ENCODE results near the gene DNAL4.
A peak's percentile ranks its signal among the peaks of the same experiment; 100 is the strongest.

The DNAL4 gene

DNA sequence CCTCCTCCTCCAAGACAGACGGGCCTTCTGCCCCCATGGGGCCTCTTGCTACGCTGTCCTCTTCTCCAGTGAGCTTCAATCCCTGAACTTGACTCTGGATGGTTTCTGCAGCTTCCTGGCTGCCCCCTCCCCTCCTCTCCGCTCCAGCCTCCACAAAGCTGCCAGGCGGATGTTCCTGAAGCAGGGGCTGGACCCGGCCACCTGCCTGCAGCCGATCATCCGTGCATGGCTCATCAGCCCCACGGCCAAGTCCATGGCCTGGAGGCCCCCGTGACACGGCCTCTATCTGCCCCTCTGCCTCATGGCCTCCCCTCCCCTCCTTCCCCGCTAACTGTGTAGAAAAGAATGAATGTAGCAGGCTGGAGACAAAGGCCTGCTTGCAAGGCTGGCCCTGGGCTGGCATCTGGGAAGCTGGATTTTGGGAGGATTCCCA, 31.4 kb downstream of the DNAL4 start:
- DNase-seq (ENCODE audit: low read depth): no peak
- TF ChIP-seq, protein P1, sequence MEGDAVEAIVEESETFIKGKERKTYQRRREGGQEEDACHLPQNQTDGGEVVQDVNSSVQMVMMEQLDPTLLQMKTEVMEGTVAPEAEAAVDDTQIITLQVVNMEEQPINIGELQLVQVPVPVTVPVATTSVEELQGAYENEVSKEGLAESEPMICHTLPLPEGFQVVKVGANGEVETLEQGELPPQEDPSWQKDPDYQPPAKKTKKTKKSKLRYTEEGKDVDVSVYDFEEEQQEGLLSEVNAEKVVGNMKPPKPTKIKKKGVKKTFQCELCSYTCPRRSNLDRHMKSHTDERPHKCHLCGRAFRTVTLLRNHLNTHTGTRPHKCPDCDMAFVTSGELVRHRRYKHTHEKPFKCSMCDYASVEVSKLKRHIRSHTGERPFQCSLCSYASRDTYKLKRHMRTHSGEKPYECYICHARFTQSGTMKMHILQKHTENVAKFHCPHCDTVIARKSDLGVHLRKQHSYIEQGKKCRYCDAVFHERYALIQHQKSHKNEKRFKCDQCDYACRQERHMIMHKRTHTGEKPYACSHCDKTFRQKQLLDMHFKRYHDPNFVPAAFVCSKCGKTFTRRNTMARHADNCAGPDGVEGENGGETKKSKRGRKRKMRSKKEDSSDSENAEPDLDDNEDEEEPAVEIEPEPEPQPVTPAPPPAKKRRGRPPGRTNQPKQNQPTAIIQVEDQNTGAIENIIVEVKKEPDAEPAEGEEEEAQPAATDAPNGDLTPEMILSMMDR (IDR thresholded peaks at IDR 0.05; ENCODE audit: low read depth, low read length, missing control alignments): no peak
- H3K4me3 ChIP-seq (ENCODE audit: low read depth, low read length): no peak overlapping the region

DNA sequence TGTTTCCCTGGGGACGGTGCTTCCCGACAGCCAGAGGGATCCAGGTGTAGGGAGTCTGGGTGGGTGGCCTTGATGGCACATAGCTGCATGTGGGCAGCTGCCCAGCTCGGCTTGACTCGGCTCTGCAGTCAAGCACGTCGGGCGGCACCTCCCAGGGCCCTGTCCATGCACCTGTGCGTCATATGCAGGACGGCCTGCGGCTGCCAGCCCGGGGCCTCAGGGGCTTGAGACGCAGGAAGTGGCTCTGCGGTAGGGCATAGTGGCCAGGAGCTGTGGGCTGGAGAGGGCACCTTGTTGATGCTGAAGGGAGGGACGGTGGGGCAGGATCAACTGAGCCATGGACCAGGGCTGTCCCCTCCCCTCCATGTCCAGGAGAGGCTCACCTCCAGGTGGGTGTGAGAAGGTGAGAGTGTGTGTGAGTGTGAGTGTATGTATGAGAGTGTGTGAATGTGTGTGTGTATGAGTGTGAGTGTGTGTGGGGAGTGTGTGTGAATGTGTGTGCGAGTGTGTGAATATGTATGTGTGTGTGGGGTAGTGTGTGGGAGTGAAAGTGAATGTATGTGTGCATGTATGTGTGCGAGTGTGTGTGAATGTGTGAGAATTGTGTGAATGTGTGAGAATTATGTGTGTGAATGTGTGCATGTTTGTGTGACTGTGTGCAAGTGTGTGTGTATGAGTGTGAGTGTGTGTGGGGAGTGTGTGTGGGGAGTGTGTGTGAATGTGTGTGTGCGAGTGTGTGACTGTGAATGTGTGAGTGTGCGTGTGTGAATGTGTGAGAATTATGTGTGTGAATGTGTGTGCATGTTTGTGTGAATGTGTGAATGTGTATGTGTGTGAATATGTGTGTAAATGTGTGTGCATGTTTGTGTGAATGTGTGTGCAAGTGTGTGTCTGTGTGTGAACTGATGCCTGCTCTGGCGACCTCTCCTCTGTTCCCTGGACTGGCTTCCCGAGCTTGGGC, 32.5 kb downstream of the DNAL4 start:
- DNase-seq (ENCODE audit: low read depth): no peak
- TF ChIP-seq, protein P1 (IDR thresholded peaks at IDR 0.05; ENCODE audit: low read depth, low read length, missing control alignments): no peak
- H3K4me3 ChIP-seq (ENCODE audit: low read depth, low read length): no peak overlapping the region

DNA sequence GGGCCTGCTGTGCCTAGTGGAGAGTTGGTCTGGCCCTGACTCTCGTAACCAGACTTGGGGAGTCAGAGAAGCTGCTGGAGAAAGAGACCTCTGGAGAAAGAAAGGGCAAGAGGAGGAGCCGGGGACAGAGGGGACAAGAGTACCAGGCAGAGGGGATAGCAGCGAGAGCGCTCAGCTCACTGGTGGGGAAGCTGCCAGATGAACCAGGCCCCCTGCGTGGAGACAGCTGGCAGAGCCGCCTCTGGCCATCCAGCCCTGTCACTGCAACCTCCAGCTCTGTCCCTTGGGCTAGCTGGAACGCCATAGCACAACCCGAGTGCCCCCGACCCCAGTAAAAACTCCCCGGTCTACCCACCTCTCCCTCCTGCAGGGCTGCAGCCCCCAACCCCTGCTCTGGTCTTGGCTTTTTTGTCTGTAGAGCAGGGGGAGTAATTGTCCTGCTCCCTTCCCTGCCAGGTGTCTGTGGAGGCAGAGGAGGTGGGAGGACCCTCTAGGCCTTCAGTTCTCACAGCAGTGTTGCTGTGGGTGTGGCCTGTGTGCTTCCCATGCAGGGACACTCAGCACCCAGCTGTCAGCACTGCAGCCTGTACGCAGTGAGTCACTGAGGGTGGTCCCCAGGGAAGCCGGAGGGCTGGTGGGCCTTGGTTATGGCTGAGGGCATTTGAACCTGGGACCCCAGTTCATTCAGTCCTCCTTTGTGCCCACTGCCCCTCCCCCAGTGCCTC, 33.3 kb downstream of the DNAL4 start:
- H3K4me3 ChIP-seq (ENCODE audit: low read depth, low read length): no peak overlapping the region
- no peak for DNase-seq (ENCODE audit: low read depth)

DNA sequence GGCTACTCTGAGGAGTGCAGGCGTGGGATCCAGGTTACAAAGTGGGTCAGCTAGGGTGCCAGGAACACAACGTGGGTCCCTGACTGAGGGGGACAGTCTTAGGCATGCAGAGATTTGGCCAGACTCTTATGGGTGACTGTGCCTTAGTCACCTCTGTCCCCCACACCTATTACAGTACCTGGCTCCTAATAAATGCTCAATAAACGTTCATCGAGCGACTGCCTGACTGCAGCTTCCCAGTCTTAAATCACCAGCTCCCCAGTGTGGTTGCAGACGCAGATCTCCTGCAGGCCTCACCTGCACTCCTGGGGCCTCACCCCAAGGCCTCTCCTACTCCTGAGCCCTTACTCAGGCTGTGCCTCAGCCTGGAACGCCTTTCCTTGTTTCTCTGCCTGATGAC, 34.9 kb downstream of the DNAL4 start:
- TF ChIP-seq, protein P1 (IDR thresholded peaks at IDR 0.05; ENCODE audit: low read depth, low read length, missing control alignments): no peak
- no peak for DNase-seq (ENCODE audit: low read depth)
- no peak overlapping the region for H3K4me3 ChIP-seq (ENCODE audit: low read depth, low read length)

More for the DNA sequence above, 33.3 kb downstream of the DNAL4 start:
- TF ChIP-seq, protein P1 (IDR thresholded peaks at IDR 0.05; ENCODE audit: low read depth, low read length, missing control alignments): no peak

DNA sequence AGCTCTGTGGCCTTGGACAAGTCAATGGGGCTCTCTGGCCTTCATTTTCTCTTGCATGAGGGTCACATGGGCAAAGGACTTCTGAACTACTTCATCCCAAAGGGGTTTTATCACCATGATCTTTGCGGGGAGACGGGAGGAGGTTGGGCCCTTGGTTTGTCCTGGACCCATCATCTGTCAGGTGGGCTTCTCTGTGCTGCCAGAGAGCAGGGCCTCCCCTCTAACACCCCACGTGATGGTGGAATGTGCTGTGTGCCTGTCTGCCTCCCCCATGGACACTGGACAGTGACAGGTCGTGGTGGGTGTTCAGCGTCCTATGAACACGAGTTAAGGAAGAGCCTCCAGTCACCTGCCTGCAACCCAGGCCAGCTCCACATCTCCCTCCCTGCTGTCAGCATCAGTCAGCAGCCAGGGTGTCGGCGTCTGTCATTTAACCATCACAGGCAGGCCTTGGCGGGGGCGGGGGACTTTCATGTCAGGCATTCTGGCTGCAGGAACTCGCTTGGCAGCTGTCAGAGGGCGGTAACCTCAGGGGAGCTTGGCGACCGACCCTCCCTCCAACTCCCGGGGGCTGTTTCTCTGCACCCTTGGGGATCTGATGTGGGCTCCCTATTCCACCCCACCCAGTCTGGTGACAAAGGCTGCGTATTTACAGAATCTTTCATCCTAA, 35.5 kb downstream of the DNAL4 start:
- TF ChIP-seq, protein P1 (IDR thresholded peaks at IDR 0.05; ENCODE audit: low read depth, low read length, missing control alignments): no peak
- no peak overlapping the region for H3K4me3 ChIP-seq (ENCODE audit: low read depth, low read length)
- no peak for DNase-seq (ENCODE audit: low read depth)

DNA sequence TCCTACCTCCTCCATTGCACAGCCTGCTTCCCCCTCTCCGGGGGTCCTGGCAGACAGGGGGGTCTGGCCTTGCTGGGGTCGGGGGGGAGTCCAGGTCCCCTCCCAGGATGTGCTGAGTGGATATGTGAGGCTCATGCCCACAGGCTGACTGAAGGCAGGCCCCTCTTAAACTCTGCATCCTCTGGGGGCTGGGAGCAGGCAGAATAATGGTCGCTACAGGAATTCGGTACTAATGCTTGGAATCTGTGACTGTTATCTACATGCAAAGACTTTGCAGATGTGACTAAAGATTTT, 36.5 kb downstream of the DNAL4 start:
- TF ChIP-seq, protein P1 (IDR thresholded peaks at IDR 0.05; ENCODE audit: low read depth, low read length, missing control alignments): no peak
- H3K4me3 ChIP-seq (ENCODE audit: low read depth, low read length): peak overlapping the region; percentile 86

More for the DNA sequence above, 36.5 kb downstream of the DNAL4 start:
- DNase-seq (ENCODE audit: low read depth): no peak

All from GM12864 (cell line).